ENCODE measurements around the gene PHACTR1. TPM values are rescaled to one million over a fixed set of nuclear protein-coding genes. Genes with fewer than 3 reads are reported as not detected.
A peak's percentile ranks its signal among the peaks of the same experiment; 100 is the strongest.
"Not testable (repeated sequence)": the region's sequence is repeated elsewhere in the genome, so short reads cannot be mapped to it uniquely, and the experiment has no call there.

PHACTR1 gene
- total RNA-seq, 1 experiment from 2014 or later, result 11.0 TPM

- DNase-seq (ENCODE audit: low read depth), result no peak
Observed at GRCh38 chr6:13152764-13153163, 436.2 kb downstream of the PHACTR1 start.

- DNase-seq (ENCODE audit: low read depth), result no peak
Observed at GRCh38 chr6:13156381-13156780, 439.8 kb downstream of the PHACTR1 start.

- DNase-seq (ENCODE audit: low read depth), result no peak
Observed at GRCh38 chr6:13157293-13157692, 440.7 kb downstream of the PHACTR1 start.

- DNase-seq (ENCODE audit: low read depth), result peak; percentile 78
Observed at GRCh38 chr6:13159300-13159699, 442.7 kb downstream of the PHACTR1 start.

GRCh38 chr6:13159822-13160221, 443.3 kb downstream of the PHACTR1 start:
- not testable (repeated sequence) for DNase-seq (ENCODE audit: low read depth)

GRCh38 chr6:13163161-13163944, 446.8 kb downstream of the PHACTR1 start:
- DNase-seq (ENCODE audit: low read depth), result no peak

- DNase-seq (ENCODE audit: low read depth), result no peak
Observed at GRCh38 chr6:13164291-13164690, 447.7 kb downstream of the PHACTR1 start.

- no peak for DNase-seq (ENCODE audit: low read depth)
Observed at GRCh38 chr6:13165502-13166172, 449.1 kb downstream of the PHACTR1 start.

GRCh38 chr6:13166269-13166668, 449.7 kb downstream of the PHACTR1 start:
- DNase-seq (ENCODE audit: low read depth), result no peak

- no peak for DNase-seq (ENCODE audit: low read depth)
Observed at GRCh38 chr6:13166916-13167315, 450.3 kb downstream of the PHACTR1 start.

- no peak for DNase-seq (ENCODE audit: low read depth)
Observed at GRCh38 chr6:13172291-13172690, 455.7 kb downstream of the PHACTR1 start.

- DNase-seq (ENCODE audit: low read depth), result no peak
Observed at GRCh38 chr6:13175087-13175486, 458.5 kb downstream of the PHACTR1 start.

- no peak for DNase-seq (ENCODE audit: low read depth)
Observed at GRCh38 chr6:13175759-13176158, 459.2 kb downstream of the PHACTR1 start.

- DNase-seq (ENCODE audit: low read depth), result peak; percentile 49
Observed at GRCh38 chr6:13177664-13178063, 461.1 kb downstream of the PHACTR1 start.

GRCh38 chr6:13178107-13178506, 461.5 kb downstream of the PHACTR1 start:
- DNase-seq (ENCODE audit: low read depth), result no peak

GRCh38 chr6:13180538-13180937, 464.0 kb downstream of the PHACTR1 start:
- DNase-seq (ENCODE audit: low read depth), result no peak

GRCh38 chr6:13181393-13181792, 464.8 kb downstream of the PHACTR1 start:
- no peak for DNase-seq (ENCODE audit: low read depth)

- peak; percentile 11 for DNase-seq (ENCODE audit: low read depth)
Observed at GRCh38 chr6:13183415-13184088, 467.0 kb downstream of the PHACTR1 start.

GRCh38 chr6:13184089-13184468, 467.5 kb downstream of the PHACTR1 start:
- no peak for DNase-seq (ENCODE audit: low read depth)

- DNase-seq (ENCODE audit: low read depth), result no peak
Observed at GRCh38 chr6:13184547-13184946, 468.0 kb downstream of the PHACTR1 start.

GRCh38 chr6:13186861-13187260, 470.3 kb downstream of the PHACTR1 start:
- DNase-seq (ENCODE audit: low read depth), result no peak

GRCh38 chr6:13187692-13188091, 471.1 kb downstream of the PHACTR1 start:
- DNase-seq (ENCODE audit: low read depth), result no peak

- DNase-seq (ENCODE audit: low read depth), result no peak
Observed at GRCh38 chr6:13188306-13188705, 471.7 kb downstream of the PHACTR1 start.

All from LHCN-M2 (cell line).